Measurements from ENCODE around the gene EFNB1. TPM values are rescaled to one million over a fixed set of nuclear protein-coding genes. Genes with fewer than 3 reads are reported as not detected.

Gene EFNB1
- total RNA-seq, 4 donors from 2014 or later = 54.1 to 85.3 (median 69.0) TPM

- Histone ChIP-seq H3K27ac (peak overlapping the region; percentile 84 to 94 (median 87)), H3K9me3 (no peaks in the 10 kb centered on the region), H3K36me3 (no peaks in the 10 kb centered on the region), H3K4me3 (peak overlapping the region in 3 of 4 donors; percentile 64 to 90 (median 81)), H3K4me1 (peaks cover 7 to 37% (median 23%) of the 10 kb centered on the region in 4 donors), H3K27me3 (no peaks in the 10 kb centered on the region)
- TF ChIP-seq, protein P1, sequence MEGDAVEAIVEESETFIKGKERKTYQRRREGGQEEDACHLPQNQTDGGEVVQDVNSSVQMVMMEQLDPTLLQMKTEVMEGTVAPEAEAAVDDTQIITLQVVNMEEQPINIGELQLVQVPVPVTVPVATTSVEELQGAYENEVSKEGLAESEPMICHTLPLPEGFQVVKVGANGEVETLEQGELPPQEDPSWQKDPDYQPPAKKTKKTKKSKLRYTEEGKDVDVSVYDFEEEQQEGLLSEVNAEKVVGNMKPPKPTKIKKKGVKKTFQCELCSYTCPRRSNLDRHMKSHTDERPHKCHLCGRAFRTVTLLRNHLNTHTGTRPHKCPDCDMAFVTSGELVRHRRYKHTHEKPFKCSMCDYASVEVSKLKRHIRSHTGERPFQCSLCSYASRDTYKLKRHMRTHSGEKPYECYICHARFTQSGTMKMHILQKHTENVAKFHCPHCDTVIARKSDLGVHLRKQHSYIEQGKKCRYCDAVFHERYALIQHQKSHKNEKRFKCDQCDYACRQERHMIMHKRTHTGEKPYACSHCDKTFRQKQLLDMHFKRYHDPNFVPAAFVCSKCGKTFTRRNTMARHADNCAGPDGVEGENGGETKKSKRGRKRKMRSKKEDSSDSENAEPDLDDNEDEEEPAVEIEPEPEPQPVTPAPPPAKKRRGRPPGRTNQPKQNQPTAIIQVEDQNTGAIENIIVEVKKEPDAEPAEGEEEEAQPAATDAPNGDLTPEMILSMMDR (IDR thresholded peaks at IDR 0.05) = no peak
- TF ChIP-seq POLR2AphosphoS5 (IDR thresholded peaks at IDR 0.05) (peak; percentile 26 to 71 (median 57)), EP300 (IDR thresholded peaks at IDR 0.05; ENCODE audit: low read depth) (no peak), POLR2A (IDR thresholded peaks at IDR 0.05) (peak; percentile 65)
- in situ Hi-C loops (cut with MboI; ENCODE audit: low pct_ligation_motif_present in 1 of 4, low pct_unique_long_range_greater_than_20kb in 1 of 4, low sequenced_read_pairs in 3 of 4) (no loop called here), intact Hi-C loops (cut with DNase I; ENCODE audit: low total_unique reads) (loop anchor here (5.0 kb wide), 1 partner anchor 65 kb away; no protein-coding TSS in a partner anchor)
- WGBS, 2 donors (ENCODE audit: low coverage in 1 of 2) = 29% methylated on average over 11 of the region's 11 CpGs; no CpG with 5 or more reads in 1 of the 2 donors
- DNase-seq = peak; percentile 60
Measured at GRCh38 chrX:68832101-68832416, 3.2 kb downstream of the EFNB1 start.

GRCh38 chrX:68832516-68833447 is 4.0 kb downstream of the EFNB1 start:
- no peak for DNase-seq
- Histone ChIP-seq H3K27ac (peak overlapping the region; percentile 84 to 94 (median 87)), H3K4me1 (peaks cover 7 to 37% (median 23%) of the 10 kb centered on the region in 4 donors), H3K27me3 (no peaks in the 10 kb centered on the region), H3K4me3 (peak overlapping the region in 3 of 4 donors; percentile 64 to 90 (median 81)), H3K36me3 (no peaks in the 10 kb centered on the region), H3K9me3 (no peaks in the 10 kb centered on the region)
- intact Hi-C loops (cut with DNase I; ENCODE audit: low total_unique reads) (loop anchor here (5.0 kb wide), 1 partner anchor 65 kb away; no protein-coding TSS in a partner anchor), in situ Hi-C loops (cut with MboI; ENCODE audit: low pct_ligation_motif_present in 1 of 4, low pct_unique_long_range_greater_than_20kb in 1 of 4, low sequenced_read_pairs in 3 of 4) (no loop called here)
- TF ChIP-seq POLR2A (IDR thresholded peaks at IDR 0.05) = no peak
- no peak for TF ChIP-seq POLR2AphosphoS5 (IDR thresholded peaks at IDR 0.05)
- no peak for TF ChIP-seq EP300 (IDR thresholded peaks at IDR 0.05; ENCODE audit: low read depth)
- TF ChIP-seq, protein P1 (IDR thresholded peaks at IDR 0.05) = no peak
- WGBS, 2 donors (ENCODE audit: low coverage in 1 of 2) = 47% methylated on average over 12 of the region's 12 CpGs; no CpG with 5 or more reads in 1 of the 2 donors

GRCh38 chrX:68833448-68833805 is 4.6 kb downstream of the EFNB1 start:
- intact Hi-C loops (cut with DNase I; ENCODE audit: low total_unique reads) (loop anchor here (5.0 kb wide), 1 partner anchor 64 kb away; no protein-coding TSS in a partner anchor), in situ Hi-C loops (cut with MboI; ENCODE audit: low pct_ligation_motif_present in 1 of 4, low pct_unique_long_range_greater_than_20kb in 1 of 4, low sequenced_read_pairs in 3 of 4) (no loop called here)
- no peak for TF ChIP-seq POLR2AphosphoS5 (IDR thresholded peaks at IDR 0.05)
- no peak for TF ChIP-seq POLR2A (IDR thresholded peaks at IDR 0.05)
- TF ChIP-seq, protein P1 (IDR thresholded peaks at IDR 0.05) = no peak
- no peak for TF ChIP-seq EP300 (IDR thresholded peaks at IDR 0.05; ENCODE audit: low read depth)
- no peak for DNase-seq
- WGBS, 2 donors (ENCODE audit: low coverage in 1 of 2) = 86% methylated on average over 6 of the region's 6 CpGs; no CpG with 5 or more reads in 1 of the 2 donors
- Histone ChIP-seq H3K9me3 (no peaks in the 10 kb centered on the region), H3K27me3 (no peaks in the 10 kb centered on the region), H3K27ac (peak overlapping the region; percentile 84 to 94 (median 87)), H3K4me1 (peaks cover 7 to 35% (median 24%) of the 10 kb centered on the region in 4 donors), H3K4me3 (no peak overlapping the region), H3K36me3 (no peaks in the 10 kb centered on the region)

DNA sequence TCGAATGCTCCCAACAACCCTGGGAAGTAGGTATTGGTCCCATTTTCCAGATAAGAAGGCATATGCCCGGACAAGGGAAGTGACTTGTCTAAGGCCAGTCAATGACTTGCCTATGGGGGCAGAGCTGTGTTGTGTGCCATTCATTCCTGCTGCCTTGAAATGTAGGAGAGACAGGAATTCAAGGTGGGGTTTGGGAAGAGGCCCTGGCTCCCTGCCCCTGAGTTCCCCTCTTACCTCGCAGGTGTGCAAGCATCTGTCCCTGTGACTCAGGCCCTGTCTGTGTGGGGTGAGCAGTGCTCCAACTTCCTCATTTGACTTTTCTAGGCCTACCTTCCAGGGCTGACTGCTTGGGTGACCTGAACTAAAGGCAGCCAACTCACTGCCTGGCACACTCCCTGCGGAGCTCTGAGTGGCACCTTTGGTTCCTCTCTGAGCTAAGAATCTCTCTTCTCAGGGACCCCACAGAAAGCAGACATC is 5.1 kb downstream of the EFNB1 start:
- H3K9me3 ChIP-seq = no peaks in the 10 kb centered on the region
- 63% methylated on average over 4 of the region's 4 CpGs; no CpG with 5 or more reads in 1 of the 2 donors for WGBS, 2 donors (ENCODE audit: low coverage in 1 of 2)
- peak overlapping the region; percentile 84 to 94 (median 87) for H3K27ac ChIP-seq

More for the DNA sequence above, 5.1 kb downstream of the EFNB1 start:
- no peaks in the 10 kb centered on the region for H3K36me3 ChIP-seq
- no peak overlapping the region for H3K4me3 ChIP-seq
- TF ChIP-seq POLR2A (IDR thresholded peaks at IDR 0.05) = peak; percentile 27
- TF ChIP-seq, protein P1 (IDR thresholded peaks at IDR 0.05) = no peak
- peak in 1 of 3 donors; percentile 12 for TF ChIP-seq POLR2AphosphoS5 (IDR thresholded peaks at IDR 0.05)
- in situ Hi-C loops (cut with MboI; ENCODE audit: low pct_ligation_motif_present in 1 of 4, low pct_unique_long_range_greater_than_20kb in 1 of 4, low sequenced_read_pairs in 3 of 4) (no loop called here), intact Hi-C loops (cut with DNase I; ENCODE audit: low total_unique reads) (loop anchor here (5.0 kb wide), 1 partner anchor 63 kb away; no protein-coding TSS in a partner anchor)
- peak; percentile 57 for DNase-seq
- no peaks in the 10 kb centered on the region for H3K27me3 ChIP-seq
- H3K4me1 ChIP-seq = peaks cover 7 to 36% (median 25%) of the 10 kb centered on the region in 4 donors
